Measurements from ENCODE around the gene A1CF.
"Not testable (repeated sequence)": the region's sequence is repeated elsewhere in the genome, so short reads cannot be mapped to it uniquely, and the experiment has no call there.

The A1CF gene

DNA sequence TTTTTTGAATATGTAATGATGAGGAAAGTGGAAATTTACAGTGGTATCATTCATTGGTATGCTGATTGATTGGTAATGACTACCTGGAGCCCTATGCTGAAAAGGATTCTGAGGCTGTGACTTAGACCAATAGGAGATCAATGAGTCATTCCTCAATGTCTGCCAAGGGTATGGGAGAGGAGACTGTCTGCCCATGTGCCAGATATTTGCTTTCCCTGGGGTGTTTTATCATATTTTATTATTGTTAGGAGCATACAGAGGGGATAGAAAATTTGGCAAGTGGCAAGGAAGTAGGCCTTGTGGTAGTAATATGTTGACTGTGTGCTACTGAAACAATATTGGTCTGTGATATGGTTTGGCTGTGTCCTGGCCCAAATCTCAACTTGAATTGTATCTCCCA lies 90.9 kb downstream of the A1CF start:
- no peaks in the 10 kb centered on the region for H3K27me3 Mint-ChIP-seq (ENCODE audit: low read depth)
- no peak for TF ChIP-seq CTCF (IDR thresholded peaks at IDR 0.05; ENCODE audit: unreplicated experiment in 3 of 3)
- no peak overlapping the region for H3K27ac Mint-ChIP-seq
- no peaks in the 10 kb centered on the region for H3K4me1 Mint-ChIP-seq
- H3K9me3 Mint-ChIP-seq = no peaks in the 10 kb centered on the region
- no peak overlapping the region for H3K4me3 Mint-ChIP-seq
- H3K36me3 Mint-ChIP-seq (ENCODE audit: low read depth) = no peaks in the 10 kb centered on the region

DNA sequence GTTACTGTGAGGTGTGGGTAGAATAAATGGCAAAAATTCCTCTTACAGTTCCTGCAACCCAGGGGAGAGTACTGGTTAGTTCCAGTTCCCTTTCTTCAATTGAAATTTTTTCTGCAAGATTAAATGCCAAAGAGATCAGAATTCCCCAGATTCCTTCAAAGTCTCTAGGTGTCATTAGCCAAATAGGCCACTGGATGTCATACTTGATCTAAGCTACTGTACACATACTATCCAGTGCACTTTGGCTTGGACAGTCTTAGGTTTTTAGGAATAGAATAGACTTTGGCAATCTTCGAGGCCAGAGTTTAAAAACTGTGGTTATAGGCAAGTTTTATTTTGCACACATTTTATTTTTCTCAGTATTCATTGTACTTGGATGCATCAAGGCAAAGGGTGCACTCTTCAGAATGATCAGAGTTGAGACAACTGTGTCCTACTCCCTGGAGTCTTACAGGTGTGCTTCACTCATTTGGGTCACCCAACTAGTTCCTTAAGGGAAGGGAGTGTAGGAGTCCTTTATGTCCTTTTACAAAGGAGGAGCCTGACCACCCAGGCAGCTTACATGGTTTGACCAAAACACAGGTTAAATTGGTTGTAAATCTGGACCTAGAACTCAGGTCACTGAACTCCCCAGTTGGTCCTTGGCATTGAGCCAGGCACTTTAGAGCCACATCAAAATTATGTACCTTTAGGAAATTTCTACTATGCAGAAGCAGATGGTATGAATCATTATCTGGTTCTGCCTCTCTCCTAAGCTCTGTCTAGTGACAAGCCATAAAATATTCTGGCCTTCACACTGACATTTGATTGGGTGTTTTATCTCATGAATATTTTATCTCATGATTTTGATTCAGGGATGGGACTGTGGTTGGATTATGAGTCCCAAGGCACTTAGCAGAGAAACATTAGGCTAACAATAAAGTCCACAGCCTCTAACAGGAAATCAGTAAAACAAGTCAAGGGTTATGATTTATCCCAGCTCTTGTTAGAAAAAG lies 96.2 kb downstream of the A1CF start:
- H3K36me3 Mint-ChIP-seq (ENCODE audit: low read depth) = peaks cover 3% of the 10 kb centered on the region
- no peak overlapping the region for H3K4me3 Mint-ChIP-seq
- no peaks in the 10 kb centered on the region for H3K4me1 Mint-ChIP-seq
- peak overlapping the region in 1 of 3 experiments; percentile 42 for H3K27ac Mint-ChIP-seq
- no peaks in the 10 kb centered on the region for H3K27me3 Mint-ChIP-seq (ENCODE audit: low read depth)
- H3K9me3 Mint-ChIP-seq = peaks cover 12% of the 10 kb centered on the region
- TF ChIP-seq CTCF (IDR thresholded peaks at IDR 0.05; ENCODE audit: unreplicated experiment in 3 of 3) = peak in 2 of 3 experiments; percentile 20 to 36

- peaks cover 12% of the 10 kb centered on the region for H3K9me3 Mint-ChIP-seq
- not testable (repeated sequence) for H3K36me3 Mint-ChIP-seq (ENCODE audit: low read depth)
Observed at GRCh38 chr10:50787962-50788361, 97.5 kb downstream of the A1CF start.

GRCh38 chr10:50782017-50782416 lies 103.4 kb downstream of the A1CF start:
- not testable (repeated sequence) for H3K27ac Mint-ChIP-seq; H3K4me3 Mint-ChIP-seq; H3K9me3 Mint-ChIP-seq; H3K4me1 Mint-ChIP-seq; H3K27me3 Mint-ChIP-seq (ENCODE audit: low read depth); H3K36me3 Mint-ChIP-seq (ENCODE audit: low read depth)

More at GRCh38 chr10:50787962-50788361, 97.5 kb downstream of the A1CF start:
- H3K27me3 Mint-ChIP-seq (ENCODE audit: low read depth); H3K27ac Mint-ChIP-seq; H3K4me3 Mint-ChIP-seq; H3K4me1 Mint-ChIP-seq: not testable (repeated sequence)

- not testable (repeated sequence) for H3K9me3 Mint-ChIP-seq; H3K27ac Mint-ChIP-seq; H3K27me3 Mint-ChIP-seq (ENCODE audit: low read depth); H3K4me1 Mint-ChIP-seq; H3K36me3 Mint-ChIP-seq (ENCODE audit: low read depth); H3K4me3 Mint-ChIP-seq
Observed at GRCh38 chr10:50780036-50780435, 105.4 kb downstream of the A1CF start.

GRCh38 chr10:50774868-50775267 lies 110.6 kb downstream of the A1CF start:
- H3K4me3 Mint-ChIP-seq; H3K4me1 Mint-ChIP-seq; H3K36me3 Mint-ChIP-seq (ENCODE audit: low read depth); H3K9me3 Mint-ChIP-seq; H3K27me3 Mint-ChIP-seq (ENCODE audit: low read depth); H3K27ac Mint-ChIP-seq: not testable (repeated sequence)
- peak in 1 of 3 experiments; percentile 14 for TF ChIP-seq CTCF (IDR thresholded peaks at IDR 0.05; ENCODE audit: unreplicated experiment in 3 of 3)

DNA sequence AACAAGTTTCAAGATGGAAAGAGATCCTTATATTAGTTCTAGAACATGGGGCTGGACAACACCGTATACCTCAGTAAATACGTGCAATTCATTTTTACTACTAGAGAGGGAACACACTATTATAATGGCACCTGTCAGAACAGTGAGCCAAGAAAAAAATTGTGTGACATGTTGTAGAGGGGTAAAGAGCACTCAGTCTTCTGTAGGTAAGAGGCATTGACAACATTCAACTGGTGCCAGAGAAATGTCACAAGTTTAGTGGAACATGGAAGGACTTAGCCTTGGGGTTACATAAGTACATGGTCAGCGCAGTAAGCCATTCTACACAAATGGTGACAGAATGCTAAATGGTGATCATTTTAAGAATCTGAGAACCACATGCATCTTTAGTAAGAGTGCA lies 113.4 kb downstream of the A1CF start:
- H3K27ac Mint-ChIP-seq; H3K27me3 Mint-ChIP-seq (ENCODE audit: low read depth); H3K9me3 Mint-ChIP-seq; H3K36me3 Mint-ChIP-seq (ENCODE audit: low read depth); H3K4me3 Mint-ChIP-seq; H3K4me1 Mint-ChIP-seq: not testable (repeated sequence)

GRCh38 chr10:50766774-50767513 lies 118.5 kb downstream of the A1CF start:
- H3K4me3 Mint-ChIP-seq; H3K4me1 Mint-ChIP-seq; H3K9me3 Mint-ChIP-seq; H3K27me3 Mint-ChIP-seq (ENCODE audit: low read depth); H3K36me3 Mint-ChIP-seq (ENCODE audit: low read depth); H3K27ac Mint-ChIP-seq: not testable (repeated sequence)

Measured in nephron (organoid).